Measurements from ENCODE around the gene NEK9.

NEK9 gene

GRCh38 chr14:75088153-75088552 lies 38.7 kb downstream of the NEK9 start:
- Histone ChIP-seq H3K27ac (ENCODE audit: low read depth, low read length) (no peak overlapping the region), H4K20me1 (ENCODE audit: low read depth, low read length) (no peaks in the 10 kb centered on the region), H3K9ac (ENCODE audit: low read length) (no peak overlapping the region), H3F3A (ENCODE audit: insufficient read depth) (no peaks in the 10 kb centered on the region), H3K9me3 (ENCODE audit: insufficient read depth, low read length) (no peaks in the 10 kb centered on the region), H2AFZ (ENCODE audit: low read depth, low read length, severe bottlenecking) (no peak overlapping the region), H3K9me2 (replicated peaks; ENCODE audit: insufficient read depth, low read length) (no peaks in the 10 kb centered on the region), H3K79me2 (ENCODE audit: insufficient read depth, low read length) (no peaks in the 10 kb centered on the region), H3K36me3 (ENCODE audit: low read length) (peaks cover 9% of the 10 kb centered on the region), H3K27me3 (ENCODE audit: low read length) (no peaks in the 10 kb centered on the region), H3K4me3 (ENCODE audit: insufficient read depth, low read length, poor library complexity, severe bottlenecking) (no peak overlapping the region), H3K4me2 (ENCODE audit: low read depth, low read length, poor library complexity, severe bottlenecking) (no peak overlapping the region)
- TF ChIP-seq EZH2phosphoT487 (conservative IDR thresholded peaks at IDR 0.05; ENCODE audit: low read length) (no peak), CTCF (IDR thresholded peaks at IDR 0.05; ENCODE audit: insufficient read depth, low read length, poor library complexity, severe bottlenecking) (no peak)

DNA sequence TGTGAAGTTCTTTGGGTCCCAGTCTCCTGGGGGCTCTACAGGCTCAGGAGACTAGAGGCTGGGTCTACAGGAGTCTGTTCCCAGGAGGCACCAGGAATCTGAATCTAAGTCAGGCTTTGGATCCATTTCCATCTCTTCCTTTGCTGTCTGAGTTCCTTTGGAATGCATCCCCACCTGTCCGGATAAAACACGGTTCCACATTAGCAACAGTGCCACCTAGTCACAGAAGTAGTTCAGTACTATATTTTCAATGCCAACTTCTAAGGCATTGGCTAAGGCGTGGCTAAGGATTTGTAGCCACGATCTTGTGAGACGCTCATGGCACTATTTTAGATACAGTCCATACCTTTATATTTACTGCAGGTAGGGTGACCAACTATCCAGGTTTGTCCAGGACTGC lies 42.3 kb downstream of the NEK9 start:
- Histone ChIP-seq H2AFZ (ENCODE audit: low read depth, low read length, severe bottlenecking) (no peak overlapping the region), H3K27me3 (ENCODE audit: low read length) (no peaks in the 10 kb centered on the region), H3K9ac (ENCODE audit: low read length) (no peak overlapping the region), H3K27ac (ENCODE audit: low read depth, low read length) (no peak overlapping the region), H3K79me2 (ENCODE audit: insufficient read depth, low read length) (no peaks in the 10 kb centered on the region), H3K4me3 (ENCODE audit: insufficient read depth, low read length, poor library complexity, severe bottlenecking) (no peak overlapping the region), H3K36me3 (ENCODE audit: low read length) (peaks cover 3% of the 10 kb centered on the region), H3F3A (ENCODE audit: insufficient read depth) (no peaks in the 10 kb centered on the region), H3K4me2 (ENCODE audit: low read depth, low read length, poor library complexity, severe bottlenecking) (no peak overlapping the region), H4K20me1 (ENCODE audit: low read depth, low read length) (no peaks in the 10 kb centered on the region), H3K9me2 (replicated peaks; ENCODE audit: insufficient read depth, low read length) (no peaks in the 10 kb centered on the region), H3K9me3 (ENCODE audit: insufficient read depth, low read length) (no peaks in the 10 kb centered on the region)
- TF ChIP-seq EZH2phosphoT487 (conservative IDR thresholded peaks at IDR 0.05; ENCODE audit: low read length) (no peak), CTCF (IDR thresholded peaks at IDR 0.05; ENCODE audit: insufficient read depth, low read length, poor library complexity, severe bottlenecking) (no peak)

DNA sequence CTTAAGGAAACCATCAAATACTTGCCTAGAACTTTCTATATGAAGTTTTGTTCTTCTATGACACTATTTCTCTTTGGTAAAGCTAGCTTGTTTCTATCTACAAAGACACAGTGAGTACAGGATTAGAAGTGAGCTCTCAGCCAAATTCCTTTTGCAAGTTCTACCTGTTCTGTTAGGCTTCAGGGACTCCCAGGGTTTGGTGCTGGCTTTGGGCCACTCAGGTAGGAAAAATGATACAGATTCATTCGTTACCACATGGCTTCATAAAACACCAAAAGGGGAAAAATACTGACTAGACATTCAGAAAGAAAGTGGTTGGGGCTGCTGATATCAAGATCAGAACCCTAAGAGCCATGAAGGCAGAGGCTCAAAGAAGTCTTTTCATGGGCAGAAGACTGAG lies 43.6 kb downstream of the NEK9 start:
- Histone ChIP-seq H3K9me2 (replicated peaks; ENCODE audit: insufficient read depth, low read length) (no peaks in the 10 kb centered on the region), H3K79me2 (ENCODE audit: insufficient read depth, low read length) (no peaks in the 10 kb centered on the region), H3F3A (ENCODE audit: insufficient read depth) (no peaks in the 10 kb centered on the region), H3K9me3 (ENCODE audit: insufficient read depth, low read length) (no peaks in the 10 kb centered on the region), H3K27ac (ENCODE audit: low read depth, low read length) (no peak overlapping the region), H2AFZ (ENCODE audit: low read depth, low read length, severe bottlenecking) (no peak overlapping the region), H3K9ac (ENCODE audit: low read length) (no peak overlapping the region), H3K27me3 (ENCODE audit: low read length) (no peaks in the 10 kb centered on the region), H3K4me2 (ENCODE audit: low read depth, low read length, poor library complexity, severe bottlenecking) (no peak overlapping the region), H3K36me3 (ENCODE audit: low read length) (peaks cover 3% of the 10 kb centered on the region), H3K4me3 (ENCODE audit: insufficient read depth, low read length, poor library complexity, severe bottlenecking) (no peak overlapping the region), H4K20me1 (ENCODE audit: low read depth, low read length) (no peaks in the 10 kb centered on the region)
- TF ChIP-seq CTCF (IDR thresholded peaks at IDR 0.05; ENCODE audit: insufficient read depth, low read length, poor library complexity, severe bottlenecking) (no peak), EZH2phosphoT487 (conservative IDR thresholded peaks at IDR 0.05; ENCODE audit: low read length) (no peak)

All from SU-DHL-6 (cell line).